Stimulated activated CD8-positive, alpha-beta memory T cell treated with anti-CD3 and anti-CD28 coated beads, Interleukin-15, amount 100 ng/mL, for 1 hour (primary cell): ENCODE measurements around the gene AWAT2.
"Not testable (repeated sequence)": the region's sequence is repeated elsewhere in the genome, so short reads cannot be mapped to it uniquely, and the experiment has no call there.

Experiments
- DNase-seq: peaks from one replicate; pipeline ENCODE4 v3.0.0-alpha.2; 2020; ENCODE audit warnings: low read depth

The AWAT2 gene

GRCh38 chrX:70001269-70001668 is 48.5 kb downstream of the AWAT2 start:
- no peak for DNase-seq

- not testable (repeated sequence) for DNase-seq
Observed at GRCh38 chrX:69998299-69998698, 51.4 kb downstream of the AWAT2 start.

DNA sequence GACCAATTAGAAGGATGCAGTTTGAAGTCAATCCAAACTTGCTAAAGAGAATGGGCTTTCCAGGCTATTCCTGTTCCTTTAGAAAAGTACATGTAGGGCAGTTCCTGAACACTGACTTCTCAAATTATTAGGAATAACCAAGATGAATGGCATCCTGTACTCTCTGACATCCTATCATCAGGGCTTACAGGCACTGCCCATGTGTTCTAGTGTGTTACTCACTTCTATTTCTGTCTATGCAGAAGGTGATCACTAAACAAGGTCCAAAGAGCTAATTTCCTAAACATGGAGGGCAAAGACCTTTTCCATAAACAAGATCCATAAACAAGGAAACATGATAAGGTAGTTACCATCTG is 53.6 kb downstream of the AWAT2 start:
- DNase-seq = no peak

DNA sequence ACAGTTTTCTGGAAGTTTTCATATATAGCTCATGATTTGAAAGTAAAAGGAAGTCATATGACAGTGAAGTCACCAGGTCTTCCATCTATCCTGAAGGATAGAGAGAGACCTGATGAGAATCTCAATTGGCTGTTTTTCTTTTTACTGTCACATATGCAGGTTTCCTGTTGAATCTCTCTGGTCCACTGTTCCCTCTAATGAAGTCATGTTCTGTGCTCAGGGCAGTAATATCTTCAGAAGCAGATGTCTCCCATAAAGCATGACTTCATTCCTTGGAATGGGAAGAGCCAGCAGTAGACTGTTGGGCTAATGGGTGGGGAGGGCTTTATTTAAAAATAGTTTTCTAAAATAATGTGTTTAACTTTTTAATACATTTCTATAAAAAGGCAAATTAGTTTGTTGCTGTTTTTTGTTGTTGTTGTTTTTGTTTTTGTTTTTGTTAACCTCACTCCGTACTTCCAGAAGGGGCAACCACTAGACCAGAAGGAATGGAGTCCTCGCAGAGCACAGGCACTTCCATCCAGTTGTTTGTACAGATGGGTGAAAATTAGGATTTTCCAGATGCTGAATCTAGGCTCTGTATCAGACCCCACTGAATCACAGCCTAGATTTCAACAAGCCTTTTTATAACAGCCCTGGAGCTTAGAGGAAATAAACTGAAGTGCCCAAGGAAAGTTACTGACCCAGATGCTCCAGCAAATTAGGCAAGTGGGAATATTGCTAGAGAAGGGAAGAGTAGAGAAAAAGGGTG is 54.2 kb downstream of the AWAT2 start:
- no peak for DNase-seq

GRCh38 chrX:69993494-69993893 is 56.2 kb downstream of the AWAT2 start:
- DNase-seq = no peak

- no peak for DNase-seq
Observed at GRCh38 chrX:69991685-69992084, 58.1 kb downstream of the AWAT2 start.
